ENCODE results near the gene TRIM44.

Gene TRIM44

DNA sequence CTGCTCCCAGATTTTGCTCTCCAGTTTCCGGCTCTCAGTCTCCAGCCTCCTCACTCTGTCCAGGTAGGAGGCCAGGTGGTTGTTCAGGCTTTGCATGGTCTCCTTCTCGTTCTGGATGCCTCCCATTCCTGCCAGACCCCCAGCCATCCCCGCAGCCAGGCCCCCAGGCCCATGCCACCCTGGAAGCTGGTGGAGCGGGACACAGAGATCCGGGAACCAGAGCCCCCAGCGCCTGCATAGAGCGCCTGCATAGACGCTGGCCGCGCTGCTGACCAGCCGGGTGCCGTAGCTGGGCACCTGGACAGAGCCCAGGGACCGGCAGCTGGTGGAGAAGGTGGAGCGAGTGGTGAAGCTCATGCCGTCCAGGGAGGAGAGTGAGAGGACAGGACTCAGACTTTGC is 198.6 kb downstream of the TRIM44 start:
- no peak for DNase-seq

DNA sequence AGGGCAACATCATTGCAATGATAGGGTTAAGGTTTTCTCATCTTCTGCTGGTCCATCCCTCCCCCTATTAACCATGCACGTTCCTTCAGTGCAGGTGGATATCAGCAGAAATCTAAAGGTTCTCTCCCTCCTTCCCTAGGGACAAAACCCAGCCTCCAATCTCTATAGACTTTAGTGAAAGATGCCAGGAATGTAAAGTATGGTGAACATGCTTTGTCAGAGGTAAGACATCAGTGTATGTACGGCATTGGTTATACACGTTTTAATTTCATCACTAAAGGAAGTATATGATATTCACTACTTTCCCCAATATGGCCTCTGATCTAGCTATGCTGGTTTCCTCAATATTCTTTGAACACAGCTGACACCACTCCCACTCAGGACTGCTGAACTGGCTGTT is 200.1 kb downstream of the TRIM44 start:
- DNase-seq, result no peak

DNA sequence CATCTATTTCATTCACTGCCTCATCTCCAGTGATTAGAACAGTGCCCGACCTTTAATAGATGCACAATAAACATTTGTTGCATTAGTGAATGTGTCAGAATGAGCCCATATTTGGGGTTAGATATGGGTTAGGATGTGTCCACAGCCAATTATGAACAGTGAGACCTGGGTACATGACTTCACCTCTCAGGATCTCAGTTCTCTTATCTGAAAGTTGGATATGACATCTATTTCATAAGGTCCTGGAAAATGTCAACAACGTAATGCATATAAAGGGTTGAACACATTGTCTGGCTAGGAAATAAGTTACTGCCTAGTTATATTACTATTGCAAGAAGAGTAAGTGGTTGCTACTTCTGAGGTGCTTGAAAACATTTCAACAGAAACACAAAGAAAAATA is 201.6 kb downstream of the TRIM44 start:
- no peak for DNase-seq

DNA sequence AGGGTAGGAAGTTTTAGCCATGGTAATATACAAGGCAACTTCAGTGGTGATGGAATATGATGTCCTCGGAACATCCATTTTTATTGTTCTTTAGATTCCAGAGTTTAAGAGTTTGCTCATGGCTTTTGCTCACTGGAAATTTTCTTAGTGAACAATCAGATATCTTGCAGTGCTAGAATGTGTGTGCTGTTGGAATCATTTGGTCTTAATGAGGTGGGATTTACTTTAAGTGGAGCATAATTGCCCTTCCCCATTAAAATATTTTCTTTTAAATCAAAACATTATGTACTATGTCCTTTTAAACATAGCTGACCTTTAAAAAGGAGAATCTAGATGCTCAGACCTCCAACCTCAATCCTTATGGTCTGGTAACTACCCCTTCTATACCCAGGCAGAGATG is 204.0 kb downstream of the TRIM44 start:
- no peak for DNase-seq
